ENCODE measurements around the gene ERC1.

ERC1 gene

DNA sequence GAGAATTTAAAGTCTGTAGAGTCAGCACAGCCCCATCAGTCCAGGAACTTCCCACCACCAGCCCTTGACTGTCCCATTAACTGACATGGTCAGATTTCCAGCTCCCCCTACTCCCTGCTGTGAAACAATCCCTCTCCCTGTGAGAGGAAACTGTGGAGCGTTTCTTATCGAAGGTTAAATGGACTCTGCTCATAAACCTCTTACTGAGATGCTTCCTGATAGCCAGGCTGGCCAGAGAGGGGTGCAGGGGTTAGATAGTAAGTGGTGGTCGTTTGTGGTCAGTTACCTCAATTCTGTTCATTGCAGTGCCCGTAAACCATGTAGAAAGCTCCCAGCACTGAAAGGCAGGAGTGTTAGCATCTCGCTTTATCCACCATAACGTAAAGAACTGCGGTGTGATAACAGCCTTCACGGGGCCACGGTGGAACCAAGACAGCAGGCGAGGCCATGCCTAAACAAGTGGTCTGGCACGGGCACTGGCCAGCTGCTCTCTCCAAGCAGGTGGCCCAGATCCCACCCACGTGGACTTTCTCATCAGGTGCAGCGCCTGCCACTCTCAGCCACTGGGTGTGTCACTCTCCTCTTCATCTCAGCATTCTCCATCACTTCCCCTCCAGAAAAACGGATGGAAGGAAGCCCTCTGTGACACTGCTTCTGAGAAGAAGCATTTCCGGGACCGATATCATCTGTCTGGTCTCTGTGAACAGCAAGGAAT, 501.1 kb downstream of the ERC1 start:
- TF ChIP-seq, protein P1, sequence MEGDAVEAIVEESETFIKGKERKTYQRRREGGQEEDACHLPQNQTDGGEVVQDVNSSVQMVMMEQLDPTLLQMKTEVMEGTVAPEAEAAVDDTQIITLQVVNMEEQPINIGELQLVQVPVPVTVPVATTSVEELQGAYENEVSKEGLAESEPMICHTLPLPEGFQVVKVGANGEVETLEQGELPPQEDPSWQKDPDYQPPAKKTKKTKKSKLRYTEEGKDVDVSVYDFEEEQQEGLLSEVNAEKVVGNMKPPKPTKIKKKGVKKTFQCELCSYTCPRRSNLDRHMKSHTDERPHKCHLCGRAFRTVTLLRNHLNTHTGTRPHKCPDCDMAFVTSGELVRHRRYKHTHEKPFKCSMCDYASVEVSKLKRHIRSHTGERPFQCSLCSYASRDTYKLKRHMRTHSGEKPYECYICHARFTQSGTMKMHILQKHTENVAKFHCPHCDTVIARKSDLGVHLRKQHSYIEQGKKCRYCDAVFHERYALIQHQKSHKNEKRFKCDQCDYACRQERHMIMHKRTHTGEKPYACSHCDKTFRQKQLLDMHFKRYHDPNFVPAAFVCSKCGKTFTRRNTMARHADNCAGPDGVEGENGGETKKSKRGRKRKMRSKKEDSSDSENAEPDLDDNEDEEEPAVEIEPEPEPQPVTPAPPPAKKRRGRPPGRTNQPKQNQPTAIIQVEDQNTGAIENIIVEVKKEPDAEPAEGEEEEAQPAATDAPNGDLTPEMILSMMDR (IDR thresholded peaks at IDR 0.05), result no peak
- Histone ChIP-seq H3K27ac (no peak overlapping the region), H3K4me1 (ENCODE audit: control insufficient read depth in 1 of 2, insufficient read depth in 1 of 2, low read depth in 1 of 2, low read length in 1 of 2) (no peaks in the 10 kb centered on the region), H3K36me3 (peaks cover 15% of the 10 kb centered on the region), H3K4me3 (ENCODE audit: low read depth in 1 of 2, low read length in 1 of 2) (no peak overlapping the region), H3K9me3 (no peaks in the 10 kb centered on the region), H3K27me3 (no peaks in the 10 kb centered on the region)

DNA sequence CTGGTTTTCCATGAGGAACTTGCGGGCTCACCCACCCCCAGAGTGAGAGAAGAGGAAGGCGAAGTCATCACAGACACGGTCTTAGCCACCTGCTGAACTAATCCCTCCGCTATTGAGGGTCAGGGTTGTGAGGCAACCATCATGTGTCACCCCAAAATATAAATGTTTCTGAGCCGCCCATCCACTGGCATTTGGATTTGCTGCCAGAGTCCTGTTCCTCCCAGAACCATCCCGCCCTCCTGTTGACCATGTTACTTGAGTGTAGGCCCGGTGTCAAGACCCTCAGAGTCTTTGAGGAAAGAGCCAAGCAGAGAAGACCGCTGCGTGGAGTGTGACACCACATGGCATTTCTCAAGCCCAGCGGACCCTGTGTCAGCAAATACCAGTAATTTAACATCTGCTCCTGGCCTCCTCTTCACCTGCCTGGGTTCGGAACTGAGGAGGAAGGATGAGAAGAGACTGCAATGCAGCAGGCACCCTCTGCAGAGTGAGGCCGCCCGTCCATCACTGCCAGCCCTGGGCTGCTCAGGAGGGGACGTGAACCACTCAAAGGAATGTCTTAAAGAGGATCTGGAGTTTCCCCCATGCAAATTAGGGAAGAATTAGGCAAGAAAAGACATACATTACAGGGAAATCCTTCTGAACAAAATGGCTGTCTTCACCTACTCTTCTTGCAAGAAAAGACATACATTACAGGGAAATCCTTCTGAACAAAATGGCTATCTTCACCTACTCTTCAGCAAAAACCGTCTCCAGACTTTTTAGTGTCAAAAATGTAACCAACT, 502.9 kb downstream of the ERC1 start:
- Histone ChIP-seq H3K4me3 (ENCODE audit: low read depth in 1 of 2, low read length in 1 of 2) (no peak overlapping the region), H3K36me3 (peaks cover 15% of the 10 kb centered on the region), H3K27ac (no peak overlapping the region), H3K27me3 (peaks cover under 1% of the 10 kb centered on the region), H3K4me1 (ENCODE audit: control insufficient read depth in 1 of 2, insufficient read depth in 1 of 2, low read depth in 1 of 2, low read length in 1 of 2) (no peaks in the 10 kb centered on the region), H3K9me3 (no peaks in the 10 kb centered on the region)
- TF ChIP-seq, protein P1 (IDR thresholded peaks at IDR 0.05), result no peak

DNA sequence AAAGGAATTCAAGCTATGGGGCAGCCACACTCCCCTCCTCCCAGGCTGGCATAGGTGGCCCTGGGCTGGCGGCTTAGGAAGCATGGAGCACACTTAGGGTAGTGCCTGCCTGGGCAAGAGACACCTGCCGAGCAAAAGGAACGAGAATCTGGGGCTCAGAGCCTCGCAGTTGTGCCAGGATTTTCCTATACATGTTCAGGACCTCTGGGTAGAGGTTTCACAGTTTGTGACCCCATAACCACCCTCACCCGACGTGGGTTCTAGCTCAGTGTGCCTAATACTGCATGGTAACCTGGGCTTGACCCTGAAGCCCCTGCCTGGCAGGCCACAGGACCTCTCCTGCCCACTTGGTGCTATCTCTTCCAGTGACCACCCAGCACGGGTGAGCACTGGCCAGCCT, 503.8 kb downstream of the ERC1 start:
- H3K4me1 ChIP-seq (ENCODE audit: control insufficient read depth in 1 of 2, insufficient read depth in 1 of 2, low read depth in 1 of 2, low read length in 1 of 2), result no peaks in the 10 kb centered on the region
- peaks cover 15% of the 10 kb centered on the region for H3K36me3 ChIP-seq
- TF ChIP-seq, protein P1 (IDR thresholded peaks at IDR 0.05), result no peak

DNA sequence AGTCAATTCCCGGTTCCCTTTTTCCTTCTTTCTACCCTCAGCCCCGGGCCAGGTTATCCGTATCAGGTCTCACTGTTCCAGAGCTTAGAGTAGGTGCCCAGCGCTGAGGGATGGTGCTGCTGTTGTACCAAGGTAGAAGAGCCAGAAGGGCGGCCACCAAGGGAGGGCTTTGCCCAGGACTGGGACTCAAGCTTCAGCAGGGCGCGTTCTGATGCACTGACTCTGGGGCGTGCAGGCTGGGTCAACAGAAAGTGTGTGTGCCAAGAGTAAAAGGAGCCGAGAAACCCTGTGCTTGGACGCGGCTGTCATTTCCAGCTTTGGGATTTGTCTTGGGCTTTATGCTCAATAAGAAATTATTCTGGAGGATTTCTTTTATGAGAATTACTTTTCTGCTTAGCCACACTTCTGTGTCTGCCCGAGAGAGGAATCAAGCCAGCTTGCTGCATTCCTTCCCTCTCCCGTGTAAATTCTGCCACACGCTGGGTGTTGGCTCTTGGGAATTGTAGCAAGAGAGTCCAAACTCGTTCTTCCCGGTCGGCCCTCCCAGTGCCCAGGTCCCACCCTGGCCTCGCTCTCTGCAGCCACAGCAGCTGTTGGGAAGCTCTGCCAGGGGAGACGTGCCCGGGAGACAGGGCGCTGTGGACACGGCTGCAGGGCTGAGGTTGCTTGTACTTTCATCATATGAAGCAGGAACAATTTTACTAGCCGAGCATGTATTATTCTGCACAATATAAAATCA, 505.3 kb downstream of the ERC1 start:
- H3K9me3 ChIP-seq, result no peaks in the 10 kb centered on the region
- H3K27me3 ChIP-seq, result peaks cover 4% of the 10 kb centered on the region
- no peaks in the 10 kb centered on the region for H3K4me1 ChIP-seq (ENCODE audit: control insufficient read depth in 1 of 2, insufficient read depth in 1 of 2, low read depth in 1 of 2, low read length in 1 of 2)
- peaks cover 3% of the 10 kb centered on the region for H3K36me3 ChIP-seq
- TF ChIP-seq, protein P1 (IDR thresholded peaks at IDR 0.05), result no peak
- H3K4me3 ChIP-seq (ENCODE audit: low read depth in 1 of 2, low read length in 1 of 2), result no peak overlapping the region
- H3K27ac ChIP-seq, result no peak overlapping the region

More for the DNA sequence above, 503.8 kb downstream of the ERC1 start:
- H3K27ac ChIP-seq, result no peak overlapping the region
- peaks cover 4% of the 10 kb centered on the region for H3K27me3 ChIP-seq
- no peak overlapping the region for H3K4me3 ChIP-seq (ENCODE audit: low read depth in 1 of 2, low read length in 1 of 2)
- no peaks in the 10 kb centered on the region for H3K9me3 ChIP-seq

DNA sequence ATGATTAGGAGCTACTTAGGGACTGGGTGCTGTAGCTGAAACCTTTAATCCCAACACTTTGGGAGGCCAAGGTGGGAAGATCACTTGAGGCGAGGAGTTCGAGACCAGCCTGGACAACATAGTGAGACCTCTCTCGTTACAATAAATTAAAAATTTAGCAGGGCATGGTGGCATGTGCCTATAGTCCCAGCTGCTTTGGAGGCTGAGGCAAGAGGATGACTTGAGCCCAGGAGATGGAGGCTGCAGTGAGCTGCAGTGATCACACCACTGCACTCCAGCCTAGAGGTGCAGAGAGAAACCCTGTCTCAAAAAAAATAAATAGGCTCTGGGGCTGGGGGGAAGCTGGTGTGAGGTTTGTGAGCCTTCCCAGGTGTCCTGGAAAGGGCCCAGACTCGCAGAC, 506.1 kb downstream of the ERC1 start:
- no peaks in the 10 kb centered on the region for H3K36me3 ChIP-seq
- no peaks in the 10 kb centered on the region for H3K4me1 ChIP-seq (ENCODE audit: control insufficient read depth in 1 of 2, insufficient read depth in 1 of 2, low read depth in 1 of 2, low read length in 1 of 2)
- TF ChIP-seq, protein P1 (IDR thresholded peaks at IDR 0.05), result no peak
- no peaks in the 10 kb centered on the region for H3K9me3 ChIP-seq
- peaks cover 5% of the 10 kb centered on the region for H3K27me3 ChIP-seq
- H3K27ac ChIP-seq, result no peak overlapping the region
- H3K4me3 ChIP-seq (ENCODE audit: low read depth in 1 of 2, low read length in 1 of 2), result no peak overlapping the region
